HG02798 (cell line): ENCODE measurements around the gene PTGIS.

Experiments used
- ATAC-seq: cut with Tn5 transposase; IDR thresholded peaks from one replicate; pipeline ENCODE4 v1.9.1; 2021; ENCODE audit warnings: mild to moderate bottlenecking; ENCODE audit not compliant: unreplicated experiment, poor library complexity

Gene PTGIS

DNA sequence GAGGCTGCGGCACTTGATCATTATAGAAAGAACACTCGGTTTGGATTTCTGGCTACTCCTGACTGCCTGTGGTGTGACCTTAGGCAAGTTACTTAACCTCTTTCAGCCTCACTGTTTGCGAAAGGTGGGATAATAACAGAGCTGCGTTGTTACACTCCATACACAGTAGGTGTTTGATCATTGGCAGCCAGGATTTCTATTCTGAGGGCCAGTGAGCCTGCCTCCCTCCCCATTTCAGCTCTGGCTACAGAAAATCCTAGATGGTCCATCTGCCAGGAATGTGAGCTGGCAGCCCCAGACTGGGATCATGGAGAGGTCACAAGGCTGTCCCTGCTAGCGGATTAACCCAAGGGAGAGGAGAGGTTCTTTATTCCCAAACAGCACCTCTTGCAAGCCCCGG lies 88.2 kb downstream of the PTGIS start:
- no peak for ATAC-seq

DNA sequence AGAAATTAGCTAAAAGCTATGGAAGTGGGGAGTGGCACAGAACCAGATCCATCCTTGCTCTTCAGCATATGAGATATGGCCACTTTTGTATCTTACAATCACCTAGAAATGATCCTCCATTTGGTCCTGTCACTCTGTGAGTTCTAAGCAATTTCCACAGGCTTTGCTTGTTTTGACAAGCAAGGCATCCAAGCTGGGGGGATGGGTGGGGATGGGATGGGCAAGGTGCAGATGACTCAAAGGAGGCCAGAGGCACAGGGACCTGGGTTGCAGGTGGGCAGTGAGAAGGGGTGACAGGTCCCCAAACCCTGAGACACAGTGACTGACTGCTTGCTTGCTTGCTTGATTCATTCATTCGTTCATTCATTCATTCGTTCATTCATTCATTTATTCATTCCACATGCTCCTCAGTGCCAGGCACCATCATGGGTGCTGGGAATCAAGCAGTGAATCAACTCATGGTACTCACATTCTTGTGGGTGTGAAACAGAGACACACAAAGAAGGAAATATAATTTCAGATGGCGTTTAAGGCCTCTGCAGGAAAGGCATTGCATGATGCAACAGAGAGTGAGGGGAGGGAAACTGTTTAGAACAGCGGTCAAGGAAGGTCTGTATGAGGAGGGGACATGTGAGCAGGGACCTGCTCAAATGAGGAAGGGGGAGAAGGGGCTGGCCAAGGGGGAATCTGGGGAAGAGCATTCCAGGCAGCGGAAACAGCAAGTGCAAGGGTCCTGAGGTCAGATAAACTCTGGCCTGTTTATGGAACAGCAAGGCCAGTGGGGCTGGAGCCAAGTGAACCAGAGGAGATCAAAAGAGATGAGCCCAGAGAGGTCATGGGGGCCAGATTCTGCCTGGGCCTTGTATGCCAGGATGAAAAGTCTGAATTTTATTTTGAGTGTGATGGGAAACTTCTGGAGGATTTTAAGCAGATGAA lies 88.9 kb downstream of the PTGIS start:
- no peak for ATAC-seq

DNA sequence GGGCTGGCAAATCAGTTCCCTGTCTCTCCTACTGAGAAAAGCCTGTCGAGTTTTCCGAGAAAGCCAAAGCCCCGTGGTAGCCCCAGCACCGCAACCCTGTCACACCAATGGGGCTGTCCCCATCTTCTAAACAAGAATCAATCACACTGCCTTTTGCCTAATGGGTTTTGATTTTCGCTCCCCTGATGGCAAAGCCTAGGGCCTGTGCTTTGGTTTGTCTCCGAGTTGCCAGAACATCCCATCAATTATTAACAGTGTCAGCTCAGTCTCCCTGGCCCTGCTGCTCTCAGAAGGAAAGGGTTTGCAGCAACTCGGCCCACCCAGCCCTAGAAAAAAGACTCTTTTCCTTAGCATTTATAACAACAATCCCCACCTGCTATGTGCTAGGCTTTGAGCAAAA lies 89.7 kb downstream of the PTGIS start:
- no peak for ATAC-seq

DNA sequence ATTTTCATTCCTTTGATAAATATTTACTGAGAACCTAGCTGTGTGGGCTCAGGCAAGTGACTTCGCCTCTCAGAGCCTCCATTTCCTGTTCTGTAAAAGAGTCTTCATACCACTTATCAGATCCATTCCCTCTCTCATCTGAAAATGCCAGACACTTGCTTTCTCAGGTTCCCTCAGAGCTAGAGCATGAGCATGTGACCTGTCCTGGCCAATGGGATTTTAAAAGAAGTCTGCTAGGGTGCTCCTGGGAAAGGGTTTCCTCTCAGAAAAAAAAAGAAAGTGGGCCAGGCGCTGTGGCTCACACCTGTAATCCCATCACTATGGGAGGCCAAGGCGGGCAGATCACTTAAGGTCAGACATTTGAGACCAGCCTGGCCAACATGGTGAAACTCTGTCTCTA lies 90.7 kb downstream of the PTGIS start:
- no peak for ATAC-seq

DNA sequence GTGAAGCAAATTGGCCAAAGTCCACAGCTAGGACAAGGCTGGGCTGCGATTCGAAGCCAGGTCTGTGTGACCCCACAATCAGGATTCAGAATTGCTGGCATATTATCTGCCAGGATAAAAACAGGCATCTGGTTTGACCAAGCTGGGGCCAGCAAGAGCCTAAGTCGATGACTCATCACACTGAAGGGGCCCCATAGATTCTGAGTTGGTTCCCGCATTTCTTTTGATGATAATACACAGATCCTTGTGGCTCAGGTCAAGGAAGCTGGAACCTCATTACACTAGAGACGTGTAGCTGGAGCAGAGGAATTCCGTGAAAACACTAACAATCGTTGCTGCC lies 92.0 kb downstream of the PTGIS start:
- no peak for ATAC-seq

DNA sequence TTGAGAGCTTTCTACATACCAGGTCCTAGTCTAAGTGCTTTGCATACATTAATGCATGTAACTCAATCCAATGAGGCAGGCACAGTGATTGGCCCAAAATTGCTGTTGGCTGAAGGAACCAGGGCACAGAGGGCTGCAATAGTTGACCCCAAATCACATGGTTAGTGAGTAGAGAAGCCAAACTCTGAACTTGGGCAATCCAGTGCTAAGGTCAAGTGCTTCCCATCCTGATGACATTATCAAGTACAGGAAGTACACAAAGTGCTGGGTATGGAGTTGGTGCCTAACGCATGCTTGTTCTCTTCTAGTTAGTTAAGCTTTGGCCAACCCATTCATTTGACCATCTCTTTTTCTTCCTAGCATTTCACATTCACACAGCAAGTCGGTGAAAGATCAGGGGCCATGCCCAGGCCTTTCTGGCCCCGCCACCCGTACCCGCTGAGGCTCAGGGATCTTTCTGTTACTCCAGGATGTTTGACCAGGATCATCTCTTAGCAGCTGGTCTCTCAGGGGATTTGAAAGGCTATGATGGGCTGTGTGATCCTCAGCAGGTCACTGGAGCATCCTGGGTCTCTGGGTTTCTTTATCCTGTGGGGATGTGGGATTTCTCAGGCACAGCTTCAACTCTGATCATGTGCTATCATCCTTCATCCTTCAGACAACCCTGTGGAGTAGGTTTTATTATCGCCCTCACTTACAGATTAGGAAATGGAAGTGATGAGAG lies 92.5 kb downstream of the PTGIS start:
- no peak for ATAC-seq

DNA sequence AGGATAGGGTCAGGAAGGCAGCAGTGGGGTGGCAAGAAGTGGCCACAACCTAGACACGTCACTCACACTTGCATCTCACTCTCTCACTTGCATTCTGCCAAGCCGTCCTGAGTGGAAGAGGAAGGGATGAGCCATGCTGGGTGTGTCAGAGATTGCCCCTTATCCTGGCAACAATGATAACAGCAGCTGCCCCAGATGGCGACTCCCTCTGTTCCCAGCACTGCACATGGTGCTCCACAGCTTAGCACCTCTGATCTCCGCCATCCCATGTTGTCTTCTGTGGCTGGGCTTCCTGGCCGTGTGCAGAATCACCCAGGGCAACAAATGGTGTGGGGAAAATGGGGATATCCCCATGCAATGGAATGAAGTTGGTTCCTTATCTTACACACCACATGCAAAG lies 96.5 kb downstream of the PTGIS start:
- no peak for ATAC-seq

DNA sequence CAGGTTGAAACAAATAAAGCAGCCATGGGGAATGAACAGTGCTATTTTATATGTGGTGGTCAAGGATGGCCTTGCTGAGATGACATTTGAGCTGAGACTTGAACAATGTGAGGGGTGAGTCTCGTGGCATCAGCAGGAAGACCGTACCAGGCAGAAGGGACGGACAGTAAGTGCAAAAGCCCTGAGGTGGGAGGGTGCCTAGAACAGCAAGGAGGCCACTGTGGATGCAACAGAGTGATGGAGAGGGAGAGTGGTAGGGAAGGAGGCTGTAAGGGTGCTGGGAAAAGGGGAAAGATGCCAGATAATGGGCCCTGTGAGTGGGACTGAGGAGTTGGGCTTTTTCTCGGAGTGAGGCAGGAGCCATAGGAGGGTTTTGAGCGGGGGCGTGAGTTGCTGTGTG lies 97.0 kb downstream of the PTGIS start:
- ATAC-seq: no peak

DNA sequence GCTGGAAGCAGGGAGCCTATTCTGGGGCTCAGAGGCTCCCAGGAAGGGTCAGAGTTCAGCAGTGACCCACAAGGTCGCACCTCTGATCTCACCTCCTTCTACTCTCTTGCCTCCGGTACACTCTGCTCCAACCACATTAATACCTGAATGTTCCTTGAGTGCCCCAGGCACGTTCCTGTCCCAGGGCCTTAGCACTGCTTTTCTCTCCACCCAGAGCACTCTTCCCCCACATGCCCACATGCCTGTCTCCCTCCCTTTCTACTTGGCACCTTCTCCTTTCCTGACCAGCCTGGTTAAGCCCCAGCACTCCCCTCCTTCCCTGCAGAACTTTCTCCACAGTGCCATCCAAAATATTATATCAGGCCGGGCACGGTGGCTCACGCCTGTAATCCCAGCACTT lies 98.9 kb downstream of the PTGIS start:
- ATAC-seq: no peak

DNA sequence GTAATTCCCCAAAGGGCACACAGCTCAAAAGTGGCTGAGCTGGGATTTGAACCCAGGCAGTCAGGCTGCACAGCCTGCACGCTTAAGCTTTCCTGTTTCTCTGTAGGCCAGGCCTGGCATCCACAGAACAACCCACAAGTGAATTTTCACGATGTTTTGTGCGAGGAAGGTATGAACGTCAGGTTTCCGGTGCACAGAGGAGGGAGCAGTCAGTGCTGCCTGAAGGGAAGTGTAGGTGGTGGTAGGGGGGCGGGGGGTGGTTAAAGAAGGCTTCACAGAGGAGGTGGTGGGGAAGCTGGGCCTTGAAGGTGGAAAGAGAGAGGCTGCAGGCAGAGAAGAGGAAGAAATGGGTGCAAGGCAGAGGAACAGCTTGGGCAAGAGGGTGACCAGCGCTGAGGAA lies 99.5 kb downstream of the PTGIS start:
- ATAC-seq: no peak

DNA sequence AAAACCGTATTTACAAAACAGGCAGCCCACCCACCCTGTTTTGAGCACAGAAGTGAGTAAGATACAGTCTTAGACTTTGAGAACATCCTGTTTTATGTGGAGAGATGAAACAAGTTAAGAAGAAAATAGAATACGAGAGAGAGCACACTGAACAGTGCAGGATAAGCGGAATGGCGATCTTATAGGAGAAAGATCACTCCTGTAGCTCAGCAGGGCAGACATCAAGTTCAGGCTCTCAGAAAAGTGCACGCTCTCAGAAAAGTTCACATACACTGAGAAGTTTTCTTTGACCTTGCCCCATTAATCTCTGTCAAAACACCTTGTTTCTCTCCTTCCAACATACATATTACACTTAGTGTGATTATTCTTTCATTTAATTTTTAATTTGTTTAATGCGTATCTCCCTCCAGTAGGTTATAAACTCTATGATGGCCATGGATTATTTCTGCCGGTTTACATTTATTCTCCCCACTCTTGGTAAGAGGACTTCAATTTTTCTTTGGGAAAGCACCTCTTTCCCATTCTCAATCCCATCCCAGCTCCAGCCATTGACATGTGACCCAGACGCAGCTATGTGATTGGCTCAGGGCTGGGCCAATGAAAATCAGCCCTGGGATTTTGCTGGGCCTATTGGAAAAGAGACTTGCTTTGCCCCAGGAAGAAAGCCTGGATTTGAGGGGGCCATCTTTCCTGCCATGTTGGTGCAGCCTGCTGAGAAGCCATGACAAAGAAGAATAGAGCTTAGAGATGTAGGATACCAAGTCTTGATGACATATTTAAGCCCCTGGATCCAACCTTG lies 101.6 kb downstream of the PTGIS start:
- ATAC-seq: no peak

DNA sequence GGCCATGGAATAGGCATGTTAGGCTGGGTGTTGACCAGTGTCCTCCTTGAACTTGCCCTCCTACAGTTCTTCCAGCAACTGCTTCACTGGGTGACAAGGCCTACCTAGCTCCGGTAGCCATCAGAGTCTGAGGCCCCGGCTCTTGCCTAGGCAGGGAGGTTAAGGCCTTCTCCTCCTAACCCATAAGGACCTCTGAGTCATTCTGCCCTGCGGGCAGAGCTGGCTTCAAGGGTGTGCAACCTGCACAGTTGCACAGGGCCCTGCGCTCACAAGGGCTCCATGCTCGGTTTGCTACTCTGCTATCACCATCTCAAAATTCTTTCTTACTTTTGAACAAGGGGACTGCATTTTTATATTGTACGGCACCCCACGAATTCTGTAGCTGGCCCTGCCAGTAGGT lies 103.4 kb downstream of the PTGIS start:
- ATAC-seq: no peak

DNA sequence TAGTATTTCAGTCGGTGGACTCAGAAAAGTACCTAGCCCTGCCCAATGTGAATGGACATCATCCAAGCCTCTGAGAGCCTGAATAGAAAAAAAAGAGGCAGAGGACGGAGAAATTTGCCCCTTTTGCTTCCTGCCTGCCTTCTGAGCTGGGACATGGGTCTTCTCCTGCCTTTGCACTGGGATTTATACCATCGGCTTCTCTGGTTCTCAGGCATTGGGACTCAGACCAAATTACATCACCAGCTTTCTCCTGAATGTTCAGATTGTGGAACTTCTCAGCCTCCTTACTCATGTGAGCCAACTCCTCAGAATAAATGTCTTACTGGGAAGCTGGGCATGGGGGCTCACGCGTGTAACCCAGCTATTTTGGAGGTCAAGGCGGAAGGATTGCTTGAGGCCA lies 105.3 kb downstream of the PTGIS start:
- ATAC-seq: no peak

DNA sequence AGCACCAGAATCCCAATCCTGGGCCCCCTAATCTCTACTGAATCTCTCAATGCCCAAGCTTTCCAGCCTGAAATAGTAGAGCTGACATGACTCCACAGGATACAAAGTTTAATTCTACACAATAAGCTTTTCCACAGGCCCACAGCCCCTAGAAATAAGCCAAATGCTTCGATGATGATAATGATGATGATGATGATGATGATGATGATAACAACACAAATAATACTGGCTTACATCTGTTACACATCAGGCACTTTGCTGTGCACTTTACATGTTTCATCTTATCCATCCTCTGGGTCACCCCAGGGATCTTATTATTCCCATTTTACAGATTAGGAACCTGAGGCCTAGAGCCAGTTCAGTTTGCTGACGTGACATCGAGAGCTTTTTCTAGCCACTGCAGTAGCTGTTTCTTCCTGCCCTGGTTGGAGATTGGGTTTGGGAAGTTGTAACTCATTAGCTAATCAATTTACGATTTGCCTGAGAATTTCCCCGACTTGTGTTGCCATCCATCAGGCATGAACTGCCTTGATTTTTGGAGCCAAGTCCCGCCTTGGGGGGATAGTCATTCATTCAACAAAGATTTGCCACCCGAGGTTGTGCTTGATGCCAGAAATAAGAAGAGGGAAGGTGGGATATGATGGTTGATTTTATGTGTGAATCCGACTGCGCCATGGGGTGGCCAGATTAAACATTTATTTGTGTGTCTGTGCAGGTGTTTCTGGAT lies 105.9 kb downstream of the PTGIS start:
- no peak for ATAC-seq

DNA sequence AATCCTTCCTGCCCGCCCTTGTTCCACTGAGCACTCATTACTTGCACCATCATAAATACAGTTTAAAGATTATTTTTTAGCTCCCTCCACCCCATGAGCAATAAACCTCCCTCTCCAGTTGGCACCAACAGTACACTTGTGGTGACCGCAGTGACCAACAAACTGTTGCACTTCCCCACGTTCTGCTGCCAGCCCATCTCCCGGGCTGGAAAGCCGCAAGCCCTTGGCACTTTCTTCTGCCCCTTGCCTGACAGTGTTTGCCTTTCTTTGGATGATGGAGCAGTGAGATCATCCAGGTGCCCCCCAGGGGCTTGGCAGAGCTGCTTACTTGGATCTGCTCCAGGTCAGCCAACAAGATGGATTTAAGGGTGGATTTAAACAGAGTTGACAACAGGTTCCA lies 107.0 kb downstream of the PTGIS start:
- ATAC-seq: no peak

DNA sequence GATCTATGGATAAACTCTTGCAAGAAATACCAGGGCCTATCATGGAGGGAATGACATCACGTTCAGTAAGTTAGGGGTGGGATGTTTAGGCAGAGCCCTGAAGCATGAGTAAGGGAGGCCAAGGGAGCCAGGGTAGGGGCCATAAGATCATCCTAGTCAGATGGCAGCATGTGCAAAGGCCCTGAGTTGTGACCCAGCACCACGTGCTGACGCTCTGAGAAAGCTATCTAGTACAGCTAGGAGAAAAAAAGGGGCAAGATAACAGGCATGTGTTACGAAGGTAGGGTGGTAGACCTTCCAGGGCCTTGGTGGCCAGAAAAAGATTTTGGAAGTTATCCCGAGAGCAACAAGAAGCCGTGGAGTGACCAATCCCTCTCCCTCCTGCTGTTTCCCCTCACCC lies 107.8 kb downstream of the PTGIS start:
- no peak for ATAC-seq

DNA sequence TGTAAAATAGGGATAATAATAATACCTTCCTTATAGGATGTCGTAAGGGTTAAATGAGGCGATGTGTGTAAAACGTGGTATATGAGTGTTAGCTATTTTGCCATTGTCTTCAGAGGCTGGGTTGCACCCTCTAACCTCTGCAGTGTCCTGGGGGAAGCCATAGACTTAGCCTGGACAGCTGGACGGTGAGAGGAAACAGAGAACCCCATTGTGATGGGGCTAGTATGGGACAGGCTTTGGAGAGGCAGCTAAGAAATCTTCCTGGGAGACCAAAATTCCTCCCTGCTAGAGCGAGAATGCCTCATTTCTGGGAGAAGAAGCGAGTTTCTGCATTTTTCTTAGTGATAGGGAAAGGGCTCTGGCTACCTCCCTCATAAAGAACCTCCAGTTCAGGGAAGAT lies 108.3 kb downstream of the PTGIS start:
- no peak for ATAC-seq

DNA sequence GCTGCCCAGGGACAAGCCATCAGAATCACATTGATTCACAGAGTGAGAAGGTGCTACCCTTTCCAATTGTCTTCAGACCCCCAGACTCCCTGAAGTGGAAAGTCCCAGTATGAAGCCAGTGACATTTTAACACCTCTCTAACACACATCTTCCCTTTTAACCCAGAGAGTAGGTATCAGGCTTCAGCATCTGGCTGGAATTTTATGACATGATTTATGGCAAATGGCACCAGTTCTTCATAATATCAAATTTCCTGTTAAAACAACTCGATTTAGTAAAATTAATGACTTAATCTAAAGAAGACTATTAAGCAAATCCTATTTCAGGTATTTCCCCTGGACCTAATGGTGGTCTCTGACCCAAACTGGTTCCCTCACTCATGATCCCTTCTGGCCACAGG lies 110.5 kb downstream of the PTGIS start:
- ATAC-seq: no peak

DNA sequence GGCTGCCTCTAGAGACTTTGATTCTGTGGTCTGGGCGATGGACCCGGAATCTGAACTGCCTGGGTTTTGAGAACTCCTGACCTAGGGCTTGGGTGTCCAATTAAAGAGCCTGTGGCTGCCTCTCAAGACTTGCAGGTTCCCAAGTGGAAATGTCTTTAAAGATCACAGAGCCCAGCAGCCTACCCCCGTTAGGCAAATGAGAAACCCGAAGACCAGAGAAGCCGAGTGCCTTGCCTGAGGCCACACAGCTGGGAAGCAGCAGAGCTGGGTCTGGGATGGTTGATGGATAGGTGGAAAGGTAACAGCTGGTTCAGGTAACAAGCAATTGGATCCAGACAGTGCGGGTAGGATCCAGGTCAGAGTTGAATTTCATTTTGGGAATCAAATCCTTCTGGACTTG lies 111.3 kb downstream of the PTGIS start:
- ATAC-seq: no peak

DNA sequence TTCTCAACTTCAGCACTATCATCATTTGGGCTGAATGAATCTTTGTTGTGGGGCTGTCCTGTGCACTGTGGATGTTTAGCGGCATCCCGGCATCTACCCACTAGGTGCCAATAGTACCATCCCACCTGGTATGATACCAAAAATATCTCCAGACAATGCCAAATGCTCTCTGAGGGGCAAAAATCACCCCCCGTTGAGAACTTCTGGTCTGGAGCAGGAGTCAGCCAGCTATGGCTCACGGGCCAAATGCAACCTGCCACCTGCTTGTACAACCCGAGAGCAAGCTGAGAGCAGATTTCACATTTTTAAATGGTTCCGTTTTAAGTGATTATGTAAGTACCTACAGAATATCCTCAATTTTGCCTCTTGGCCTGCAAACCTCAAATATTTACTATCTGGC lies 112.2 kb downstream of the PTGIS start:
- no peak for ATAC-seq
